Stomach (tissue), 9 donors: ENCODE measurements around the gene NYAP2. TPM values are rescaled to one million over a fixed set of nuclear protein-coding genes. Genes with fewer than 3 reads are reported as not detected.

ENCODE experiments used
- DNase-seq, 2 donors: peaks; one replicate each; pipeline versions ENCODE4 v3.0.0 to v3.0.0-alpha.2; 2013 to 2019
- H3K27ac ChIP-seq, 5 donors: fragments of 200-600 bp in 4 of 5; sonication (generic) in 4 of 5; one replicate each; pipeline ENCODE4 v1.5.1; 2013 to 2019; ENCODE audit warnings: mild to moderate bottlenecking in 1 of 5, moderate library complexity in 1 of 5
- H3K27me3 ChIP-seq, 3 donors: fragments of 200-600 bp; sonication (generic); one replicate each; pipeline ENCODE4 v1.5.1; 2017 to 2019; ENCODE audit warnings: mixed run types in 1 of 3
- H3K36me3 ChIP-seq, 4 donors: fragments of 200-600 bp; sonication (generic); 1 replicate in 3 of 4; 2 replicates in 1 of 4; pipeline ENCODE4 v1.5.1; 2016 to 2019
- H3K4me1 ChIP-seq, 4 donors: fragments of 200-600 bp; sonication (generic); one replicate each; pipeline ENCODE4 v1.5.1; 2016 to 2019
- H3K4me3 ChIP-seq, 4 donors: fragments of 200-600 bp; sonication (generic) in 3 of 4; one replicate each; pipeline ENCODE4 v1.5.1; 2016 to 2019; ENCODE audit warnings: mild to moderate bottlenecking in 1 of 4
- H3K9me3 ChIP-seq, 4 donors: fragments of 200-600 bp; sonication (generic); one replicate each; pipeline ENCODE4 v1.5.1; 2016 to 2019
- EP300 ChIP-seq: sonication (generic); formaldehyde crosslinking; IDR thresholded peaks from one replicate; pipeline ENCODE4 v1.6.1; 2017; ENCODE audit warnings: antibody characterized with exemption
- POLR2A ChIP-seq, 4 donors: fragments of 450-650 bp; IDR thresholded peaks; one replicate each; pipeline ENCODE4 v1.6.1; 2016; ENCODE audit warnings: antibody characterized with exemption in 4 of 4, control low read depth in 2 of 4, mild to moderate bottlenecking in 1 of 4, moderate library complexity in 1 of 4
- POLR2AphosphoS5 ChIP-seq, 3 donors: sonication (generic); formaldehyde crosslinking; IDR thresholded peaks; one replicate each; pipeline ENCODE4 v1.6.1; 2016; ENCODE audit warnings: antibody characterized with exemption in 3 of 3
- WGBS, 5 donors: extraction: QIAGEN DNeasy Blood & Tissue Kit in 3 of 5; methylation state at CpG; one replicate each; pipeline versions ENCODE4 v1.1.5 to v1.1.7; 2013 to 2018; 5-methylcytosine and 5-hydroxymethylcytosine counted together
- intact Hi-C: fragments of 100-400 bp; cut with DNase I; formaldehyde crosslinking; loops from one replicate; pipeline ENCODE4 v1.15.1; 2023; ENCODE audit warnings: low total_unique reads
- polyA plus RNA-seq, 3 donors: library from polyadenylated mRNA; stranded (reverse); fragments of 200-250 nt; gene quantifications; one replicate each; pipeline ENCODE4 v1.2.3, GENCODE V29; 2013
- total RNA-seq, 5 donors: library from RNA; depleted of rRNA; stranded (reverse); fragments of >200 nt; gene quantifications; one replicate each; pipeline versions ENCODE4 v1.1.0 to v1.2.3, GENCODE V29; 2014 to 2016
- TF ChIP-seq, protein P1 (sequence below), 7 experiments: fragments of 450-650 bp in 4 of 7; fragments of 200-600 bp in 3 of 7; sonication (generic) in 3 of 7; IDR thresholded peaks; one replicate each; pipeline ENCODE4 v1.5.1; 2016 to 2019; ENCODE audit warnings: antibody characterized with exemption in 7 of 7, control low read depth in 2 of 7, mild to moderate bottlenecking in 1 of 7
- donor health status: healthy with polysubstance abuse.
- donor health status: Bipolar disorder and iron deficiency.
- donor health status: healthy.

NYAP2 gene
- total and polyA plus RNA-seq, 8 donors: under 0.01 to 0.18 (median 0.03) TPM; not detected in 5

DNA sequence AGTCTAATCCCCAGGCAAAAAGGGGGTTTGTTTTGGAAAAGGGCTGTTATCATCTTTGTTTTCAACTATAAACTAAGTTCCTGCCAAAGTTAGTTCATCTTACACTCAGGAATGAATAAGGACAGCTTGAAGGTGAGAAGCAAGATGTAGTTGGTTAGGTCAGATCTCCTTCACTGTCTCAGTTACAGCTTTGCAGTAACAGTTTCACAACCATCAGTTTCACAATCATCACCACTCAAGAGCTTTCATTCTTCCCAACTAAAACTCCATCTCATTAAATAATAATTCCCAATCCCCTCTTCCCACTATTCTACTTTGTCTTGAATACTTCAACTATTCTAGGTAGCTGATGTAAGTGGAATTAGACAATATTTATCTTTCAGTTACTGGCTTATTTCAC, 200.9 kb downstream of the NYAP2 start:
- no peak overlapping the region for H3K27ac ChIP-seq
- no peak for DNase-seq
- intact Hi-C loops: no loop called here
- H3K4me3 ChIP-seq: no peak overlapping the region
- TF ChIP-seq EP300 (no peak), POLR2A (IDR thresholded peaks at IDR 0.05) (no peak), POLR2AphosphoS5 (IDR thresholded peaks at IDR 0.05) (no peak)
- TF ChIP-seq, protein P1, sequence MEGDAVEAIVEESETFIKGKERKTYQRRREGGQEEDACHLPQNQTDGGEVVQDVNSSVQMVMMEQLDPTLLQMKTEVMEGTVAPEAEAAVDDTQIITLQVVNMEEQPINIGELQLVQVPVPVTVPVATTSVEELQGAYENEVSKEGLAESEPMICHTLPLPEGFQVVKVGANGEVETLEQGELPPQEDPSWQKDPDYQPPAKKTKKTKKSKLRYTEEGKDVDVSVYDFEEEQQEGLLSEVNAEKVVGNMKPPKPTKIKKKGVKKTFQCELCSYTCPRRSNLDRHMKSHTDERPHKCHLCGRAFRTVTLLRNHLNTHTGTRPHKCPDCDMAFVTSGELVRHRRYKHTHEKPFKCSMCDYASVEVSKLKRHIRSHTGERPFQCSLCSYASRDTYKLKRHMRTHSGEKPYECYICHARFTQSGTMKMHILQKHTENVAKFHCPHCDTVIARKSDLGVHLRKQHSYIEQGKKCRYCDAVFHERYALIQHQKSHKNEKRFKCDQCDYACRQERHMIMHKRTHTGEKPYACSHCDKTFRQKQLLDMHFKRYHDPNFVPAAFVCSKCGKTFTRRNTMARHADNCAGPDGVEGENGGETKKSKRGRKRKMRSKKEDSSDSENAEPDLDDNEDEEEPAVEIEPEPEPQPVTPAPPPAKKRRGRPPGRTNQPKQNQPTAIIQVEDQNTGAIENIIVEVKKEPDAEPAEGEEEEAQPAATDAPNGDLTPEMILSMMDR (IDR thresholded peaks at IDR 0.05): no peak
- no peaks in the 10 kb centered on the region for H3K27me3 ChIP-seq
- H3K36me3 ChIP-seq: no peaks in the 10 kb centered on the region
- H3K4me1 ChIP-seq: no peaks in the 10 kb centered on the region
- H3K9me3 ChIP-seq: peaks cover 0 to 5% (median 0%) of the 10 kb centered on the region in 4 donors

DNA sequence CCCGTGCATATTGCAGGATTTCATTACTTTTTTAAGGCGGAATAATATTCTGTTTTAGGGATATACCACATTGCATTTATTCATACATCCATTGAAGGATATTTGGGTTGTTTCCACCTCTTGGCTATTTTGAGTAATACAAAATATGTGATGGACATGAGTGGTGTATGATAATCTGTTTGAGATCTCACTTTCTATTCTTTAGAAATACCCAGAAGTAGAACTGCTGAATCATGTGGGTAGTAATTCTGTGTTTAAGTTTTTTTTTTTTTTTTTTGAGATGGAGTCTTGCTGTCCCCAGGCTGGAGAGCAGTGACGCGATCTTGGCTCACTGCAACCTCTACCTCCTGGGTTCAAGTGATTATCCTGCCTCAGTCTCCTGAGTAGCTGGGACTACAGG, 201.4 kb downstream of the NYAP2 start:
- peaks cover 0 to 5% (median 0%) of the 10 kb centered on the region in 4 donors for H3K9me3 ChIP-seq
- H3K27me3 ChIP-seq: no peaks in the 10 kb centered on the region
- H3K27ac ChIP-seq: no peak overlapping the region
- no peak overlapping the region for H3K4me3 ChIP-seq
- H3K4me1 ChIP-seq: no peaks in the 10 kb centered on the region
- TF ChIP-seq, protein P1 (IDR thresholded peaks at IDR 0.05): no peak
- TF ChIP-seq POLR2AphosphoS5 (IDR thresholded peaks at IDR 0.05): no peak
- TF ChIP-seq EP300: no peak
- no peak for TF ChIP-seq POLR2A (IDR thresholded peaks at IDR 0.05)
- DNase-seq: no peak
- WGBS, 5 donors: 84 to 93% (median 90%) methylated on average over 4 of the region's 4 CpGs
- H3K36me3 ChIP-seq: no peaks in the 10 kb centered on the region
- intact Hi-C loops: no loop called here

DNA sequence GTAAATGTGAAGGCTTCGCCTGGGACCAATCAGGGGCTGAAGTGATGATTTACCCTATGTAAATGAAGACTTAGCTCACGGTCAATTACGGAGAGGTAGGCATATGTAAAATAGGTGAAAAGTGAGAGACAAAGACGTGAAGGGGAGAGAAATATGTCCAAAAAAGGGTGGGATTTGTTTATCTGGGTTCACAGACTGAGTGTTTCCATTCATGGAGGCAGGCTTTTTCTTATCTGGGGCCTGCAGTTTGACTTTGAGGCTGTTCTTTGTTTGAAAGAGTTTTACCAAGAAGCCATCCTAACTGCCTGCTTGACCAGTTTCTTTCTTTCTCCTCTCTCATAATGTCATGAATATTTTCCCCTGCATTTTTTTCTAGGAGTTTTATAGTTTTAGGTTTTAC, 202.7 kb downstream of the NYAP2 start:
- TF ChIP-seq POLR2A (IDR thresholded peaks at IDR 0.05): no peak
- TF ChIP-seq EP300: no peak
- no peak for TF ChIP-seq POLR2AphosphoS5 (IDR thresholded peaks at IDR 0.05)
- TF ChIP-seq, protein P1 (IDR thresholded peaks at IDR 0.05): no peak
- 51 to 72% (median 64%) methylated on average over 4 of the region's 4 CpGs for WGBS, 5 donors
- Histone ChIP-seq H3K4me3 (no peak overlapping the region), H3K9me3 (peaks cover 0 to 5% (median 0%) of the 10 kb centered on the region in 4 donors), H3K27ac (no peak overlapping the region), H3K36me3 (no peaks in the 10 kb centered on the region), H3K4me1 (no peaks in the 10 kb centered on the region), H3K27me3 (no peaks in the 10 kb centered on the region)
- intact Hi-C loops: no loop called here
- DNase-seq: no peak

DNA sequence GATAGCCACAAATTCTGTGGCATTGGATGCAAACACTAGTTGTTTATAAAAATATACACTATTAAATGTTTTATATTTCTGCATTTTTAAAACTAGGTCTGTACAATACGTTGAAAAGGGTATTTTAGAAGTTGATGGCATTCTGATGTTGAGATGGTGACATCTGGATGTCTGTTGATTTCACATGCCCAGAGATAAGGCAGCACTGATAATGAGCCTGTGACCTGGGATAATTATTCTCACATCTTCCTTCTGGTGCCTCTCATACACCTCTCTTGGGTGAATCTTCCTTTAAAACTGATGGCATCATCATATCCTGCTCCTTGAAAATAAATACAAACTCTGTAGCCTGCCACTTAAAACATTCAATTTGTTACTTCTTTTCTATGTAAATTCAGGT, 208.6 kb downstream of the NYAP2 start:
- intact Hi-C loops: no loop called here
- no peaks in the 10 kb centered on the region for H3K4me1 ChIP-seq
- H3K9me3 ChIP-seq: no peaks in the 10 kb centered on the region
- H3K36me3 ChIP-seq: no peaks in the 10 kb centered on the region
- H3K27me3 ChIP-seq: no peaks in the 10 kb centered on the region
- H3K4me3 ChIP-seq: no peak overlapping the region
- 32 to 50% (median 48%) methylated on average over 1 of the region's 1 CpG for WGBS, 5 donors
- no peak for DNase-seq
- H3K27ac ChIP-seq: no peak overlapping the region
- TF ChIP-seq EP300: no peak
- TF ChIP-seq POLR2A (IDR thresholded peaks at IDR 0.05): no peak
- no peak for TF ChIP-seq POLR2AphosphoS5 (IDR thresholded peaks at IDR 0.05)
- TF ChIP-seq, protein P1 (IDR thresholded peaks at IDR 0.05): no peak
